Activated CD4-positive, alpha-beta T cell treated with anti-CD3 and anti-CD28 coated beads for 1 hour (primary cell): Measurements from ENCODE around the gene SASH1.
"Not testable (repeated sequence)": the region's sequence is repeated elsewhere in the genome, so short reads cannot be mapped to it uniquely, and the experiment has no call there.

Source experiments
- DNase-seq: peaks from one replicate; pipeline ENCODE4 v3.0.0-alpha.2; 2020

Gene SASH1

GRCh38 chr6:148329596-148330381, 12.8 kb upstream of the SASH1 start:
- DNase-seq, result no peak

GRCh38 chr6:148332088-148332487, 10.6 kb upstream of the SASH1 start:
- DNase-seq, result no peak

GRCh38 chr6:148336901-148337300, 5.7 kb upstream of the SASH1 start:
- DNase-seq, result no peak

DNA sequence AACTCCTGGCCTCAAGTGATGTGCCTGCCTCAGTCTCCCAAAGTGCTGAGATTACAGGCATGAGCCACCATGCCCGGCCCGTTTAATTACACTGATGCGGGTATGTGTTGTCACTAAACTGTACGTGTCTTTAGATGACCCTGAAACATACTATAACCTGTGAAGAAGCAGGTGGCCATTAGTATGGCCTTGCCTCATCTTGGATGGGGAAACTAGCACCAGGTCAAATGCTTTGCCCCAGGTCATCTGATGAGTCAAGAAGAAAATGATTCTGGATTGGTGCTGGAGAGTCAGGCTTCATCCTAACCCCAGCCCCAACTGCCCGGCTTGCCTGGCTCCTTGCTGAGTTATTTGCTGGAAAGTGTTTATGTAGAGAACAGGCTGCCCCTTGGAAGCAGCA, 2.9 kb upstream of the SASH1 start:
- no peak for DNase-seq

DNA sequence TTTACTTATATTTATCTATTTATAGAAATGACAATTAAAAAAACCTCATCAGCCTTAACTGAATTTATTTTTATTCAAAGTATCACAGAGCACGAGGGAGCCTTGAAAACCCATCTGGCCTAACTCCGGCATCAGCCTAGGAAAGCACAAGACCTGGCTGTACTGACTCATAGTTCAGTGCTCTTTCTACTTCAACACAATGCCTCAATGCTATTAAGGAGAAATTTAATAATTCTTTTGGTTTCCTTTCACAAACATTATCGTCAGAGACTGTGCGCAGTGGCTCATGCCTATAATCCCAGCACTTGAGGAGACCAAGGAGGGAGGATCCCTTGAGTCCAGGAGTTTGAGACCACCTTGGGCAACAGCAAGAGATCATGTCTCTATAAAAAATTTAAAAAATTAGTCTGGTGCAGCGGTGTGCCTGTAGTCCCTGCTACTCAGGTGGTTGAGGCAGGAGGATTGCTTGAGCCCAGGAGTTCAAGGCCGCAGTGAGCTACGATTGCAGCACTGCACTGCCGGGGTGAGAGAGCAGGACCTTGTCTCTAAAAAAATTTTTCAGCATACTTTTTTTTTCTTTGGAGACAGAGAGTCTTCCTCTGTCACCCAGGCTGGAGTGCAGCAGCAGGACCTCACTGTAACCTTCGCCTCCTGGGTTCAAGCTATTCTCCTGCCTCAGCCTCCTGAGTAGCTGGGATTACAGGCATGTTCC, 1.9 kb upstream of the SASH1 start:
- no peak for DNase-seq

GRCh38 chr6:148342100-148342349, 613 bp upstream of the SASH1 start:
- no peak for DNase-seq

- DNase-seq, result no peak
Observed at GRCh38 chr6:148343047-148343782, 577 bp downstream of the SASH1 start.

- DNase-seq, result no peak
Observed at GRCh38 chr6:148345176-148345575, 2.5 kb downstream of the SASH1 start.

GRCh38 chr6:148345578-148345977, 2.9 kb downstream of the SASH1 start:
- DNase-seq, result no peak

GRCh38 chr6:148346681-148347440, 4.2 kb downstream of the SASH1 start:
- no peak for DNase-seq

GRCh38 chr6:148347441-148348054, 4.9 kb downstream of the SASH1 start:
- no peak for DNase-seq

DNA sequence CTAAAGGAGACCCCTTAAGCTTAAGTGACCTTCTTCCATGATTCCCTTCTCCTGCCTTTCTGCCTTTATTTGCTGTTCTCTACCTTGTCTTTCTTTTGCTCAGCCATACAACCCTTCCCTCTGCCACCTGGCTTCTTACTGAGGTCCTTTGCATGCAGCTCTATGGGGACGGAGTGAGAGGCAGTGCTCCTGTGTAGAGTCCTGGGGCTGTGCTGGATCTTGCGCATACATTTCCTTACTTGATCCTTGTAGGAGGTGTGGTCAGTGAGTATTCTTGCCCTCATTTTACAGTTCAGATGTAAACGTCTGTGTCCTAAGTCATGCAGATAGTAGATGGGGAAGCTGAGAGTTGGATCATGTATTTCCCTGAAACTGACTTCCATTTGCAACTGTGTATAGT, 5.7 kb downstream of the SASH1 start:
- DNase-seq, result no peak

DNA sequence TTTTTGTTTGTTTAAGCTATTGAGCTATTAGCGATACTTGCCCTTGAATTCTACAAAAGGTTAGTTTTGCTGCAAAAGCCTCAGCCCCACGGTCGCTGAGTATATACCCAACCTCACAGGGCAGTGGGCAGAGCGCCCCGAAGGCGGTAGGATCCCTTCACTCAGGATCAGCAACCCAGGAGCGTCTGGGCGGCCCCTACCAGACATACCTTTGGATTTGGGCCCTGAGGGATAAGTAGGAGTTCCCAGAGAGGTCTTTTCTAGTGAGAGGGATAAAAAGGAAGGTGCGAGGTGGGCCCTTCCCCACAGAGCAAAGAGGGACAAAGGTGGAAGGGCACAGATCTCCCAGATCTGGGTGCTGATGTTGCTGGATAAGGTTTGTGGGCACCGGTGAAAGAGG, 6.1 kb downstream of the SASH1 start:
- DNase-seq, result no peak

DNA sequence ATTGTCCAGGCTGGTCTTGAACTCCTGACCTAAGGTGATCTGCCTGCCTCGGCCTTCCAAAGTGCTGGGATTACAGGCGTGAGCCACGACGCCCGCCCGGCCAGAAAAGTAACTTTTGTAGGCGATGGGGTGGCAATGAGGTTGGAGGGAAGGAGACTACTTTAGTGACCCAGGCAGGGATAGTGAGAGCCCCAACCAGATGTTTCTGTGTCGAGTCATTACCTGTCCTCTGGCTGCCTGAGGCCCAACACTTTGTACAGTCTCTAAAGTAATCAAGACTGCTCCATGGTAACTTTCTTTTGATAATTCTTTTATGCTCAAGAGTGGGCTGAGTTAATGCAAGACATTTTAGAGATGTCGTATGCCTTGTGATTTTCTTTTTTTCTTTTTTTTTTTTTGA, 6.8 kb downstream of the SASH1 start:
- DNase-seq, result no peak

DNA sequence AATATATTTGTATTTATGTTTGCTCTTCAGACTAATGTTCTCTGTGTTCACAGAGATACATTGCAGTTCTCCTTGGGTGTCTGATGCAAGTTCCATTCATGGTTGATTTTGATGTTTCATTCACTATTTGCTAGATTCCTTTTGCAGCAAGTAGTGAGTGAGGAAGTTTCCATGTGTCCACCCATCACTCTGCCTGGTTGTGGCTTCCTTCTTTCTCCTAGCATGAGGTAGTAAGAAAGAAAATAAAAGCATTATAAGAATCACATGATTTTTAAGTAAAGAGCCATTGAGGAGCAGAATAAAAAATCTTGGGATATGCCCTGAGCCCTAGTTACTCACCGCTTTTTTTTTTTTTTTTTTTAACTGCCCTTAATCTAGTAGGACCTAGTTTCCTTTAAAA, 8.7 kb downstream of the SASH1 start:
- DNase-seq, result no peak

GRCh38 chr6:148352421-148352820, 9.8 kb downstream of the SASH1 start:
- DNase-seq, result not testable (repeated sequence)

DNA sequence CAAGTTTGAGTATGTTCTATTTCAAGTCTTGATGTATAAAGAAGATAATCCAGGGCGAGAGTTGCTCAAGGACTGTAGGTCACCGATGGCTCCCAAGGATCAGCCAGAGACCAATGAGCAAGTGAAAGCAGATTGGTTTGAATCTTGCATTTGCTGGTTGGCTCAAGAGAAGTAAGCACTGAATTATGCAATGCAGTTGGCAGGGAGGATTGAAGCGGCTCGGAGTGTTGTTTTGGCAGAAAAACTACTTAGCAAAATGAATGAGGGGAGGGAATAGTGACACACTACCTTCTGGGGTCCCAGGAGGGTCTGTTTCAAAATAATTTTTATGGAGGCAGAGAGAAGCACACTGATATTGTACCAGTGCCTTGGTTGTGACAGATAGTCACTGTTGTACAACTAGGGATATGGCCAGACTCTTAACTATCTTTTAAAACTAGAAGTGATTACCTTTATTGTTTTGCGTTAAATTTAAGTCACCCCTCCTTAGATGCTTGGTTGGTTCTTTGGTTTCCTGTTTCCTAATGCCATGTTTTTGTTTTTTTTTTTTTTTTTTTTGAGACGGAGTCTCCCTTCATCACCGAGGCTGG, 15.7 kb downstream of the SASH1 start:
- no peak for DNase-seq

DNA sequence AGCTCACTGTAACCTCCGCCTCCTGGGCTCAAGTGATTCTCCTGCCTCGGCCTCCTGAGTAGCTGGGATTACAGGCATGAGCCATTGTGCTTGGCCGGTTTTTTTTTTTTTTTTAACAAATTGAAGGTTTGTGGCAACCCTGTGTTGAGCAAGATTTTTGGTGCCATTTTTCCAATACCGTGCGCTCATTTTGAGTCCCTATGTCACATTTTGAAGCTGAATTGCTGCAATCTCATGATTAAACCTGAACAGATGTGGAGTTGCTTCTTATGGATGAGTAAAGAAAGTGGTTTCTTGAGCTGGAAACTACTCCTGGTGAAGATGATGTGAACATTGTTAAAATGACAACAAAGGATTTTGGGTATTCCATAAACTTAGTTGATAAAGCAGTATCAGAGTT, 16.6 kb downstream of the SASH1 start:
- no peak for DNase-seq

GRCh38 chr6:148364056-148364824, 21.6 kb downstream of the SASH1 start:
- no peak for DNase-seq

DNA sequence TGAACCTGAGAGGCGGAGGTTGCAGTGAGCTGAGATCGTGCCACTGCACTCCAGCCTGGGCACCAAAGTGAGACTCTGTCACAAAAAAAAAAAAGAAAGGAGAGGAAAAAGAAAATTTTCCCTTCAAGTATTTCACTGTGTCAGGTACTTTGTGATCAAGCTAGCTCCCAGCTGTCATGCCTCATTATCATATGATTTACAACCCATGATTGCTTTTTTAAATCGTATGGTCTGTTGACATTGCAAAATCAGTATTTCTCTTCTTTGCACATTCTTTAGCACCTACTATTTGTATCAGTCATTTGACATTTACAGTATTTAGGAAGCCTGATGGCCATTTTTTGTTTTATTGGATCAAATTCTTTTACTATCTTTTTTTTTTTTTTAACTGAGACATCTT, 22.4 kb downstream of the SASH1 start:
- DNase-seq, result no peak

GRCh38 chr6:148367411-148368024, 24.9 kb downstream of the SASH1 start:
- no peak for DNase-seq
